Inflammatory macrophage treated with lipopolysaccharide for 4 hours (primary cell): Measurements from ENCODE around the gene MRPL16.
A peak's percentile ranks its signal among the peaks of the same experiment; 100 is the strongest.

ENCODE experiments used
- DNase-seq: peaks from one replicate; pipeline ENCODE4 v3.0.0-alpha.2; 2020

The MRPL16 gene

DNA sequence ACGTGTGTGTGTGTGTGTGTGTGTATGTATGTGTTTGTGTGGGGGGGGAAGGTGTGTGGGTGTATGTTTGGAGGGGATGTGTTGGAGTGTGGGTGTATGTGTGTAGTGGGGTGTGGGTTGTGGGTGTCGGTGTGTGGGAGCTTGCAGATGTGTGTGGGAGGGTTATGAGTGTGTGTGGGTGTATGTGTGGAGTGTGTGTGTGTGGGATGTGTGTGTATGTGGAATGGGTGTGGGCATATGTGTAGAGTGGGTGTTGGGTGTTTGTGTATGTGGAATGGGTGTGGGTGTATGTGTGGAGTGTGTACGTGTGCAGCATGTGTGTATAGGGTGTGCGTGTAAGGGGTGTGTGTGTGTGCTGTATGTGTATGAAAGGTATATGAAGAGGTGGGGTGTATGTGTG is 40.8 kb downstream of the MRPL16 start:
- no peak for DNase-seq

DNA sequence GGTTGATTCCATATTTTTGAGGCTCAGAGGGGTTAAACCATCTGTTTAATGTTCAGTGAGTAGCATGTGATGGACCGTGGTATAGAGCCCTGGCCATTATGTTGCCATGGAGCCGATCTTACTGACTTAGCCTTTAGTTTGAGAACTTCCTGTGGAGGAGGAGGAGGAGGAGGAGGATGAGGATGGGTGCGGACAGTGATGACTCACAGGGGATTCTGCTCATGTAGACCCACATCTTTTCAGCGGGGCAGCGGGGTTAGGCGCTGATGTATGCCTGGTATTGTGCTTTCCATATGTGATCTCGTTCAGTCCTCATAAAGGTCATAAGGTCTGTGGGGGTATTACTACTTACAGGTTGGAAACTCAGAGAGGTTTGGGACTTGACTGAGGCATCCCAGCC is 41.5 kb downstream of the MRPL16 start:
- DNase-seq, result peak; percentile 35

DNA sequence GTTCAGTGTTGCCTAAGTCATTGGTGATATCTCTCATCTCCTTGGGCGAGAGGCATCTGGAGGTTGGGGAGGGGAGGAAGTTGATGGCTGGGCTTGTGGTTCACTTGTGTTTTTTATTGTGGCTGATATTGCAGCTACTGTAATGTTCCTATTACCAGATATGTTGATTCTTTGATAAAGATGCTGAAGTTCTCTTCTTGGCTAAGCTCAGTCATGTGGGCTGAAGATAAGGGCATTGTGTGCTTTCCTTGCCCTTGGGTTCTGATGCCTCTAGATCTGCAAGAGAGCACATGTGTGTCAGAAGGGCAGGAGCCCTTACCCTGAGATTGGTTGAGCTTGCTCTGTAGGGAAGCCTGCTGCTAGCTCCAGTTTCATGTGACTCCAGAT is 43.4 kb downstream of the MRPL16 start:
- no peak for DNase-seq

DNA sequence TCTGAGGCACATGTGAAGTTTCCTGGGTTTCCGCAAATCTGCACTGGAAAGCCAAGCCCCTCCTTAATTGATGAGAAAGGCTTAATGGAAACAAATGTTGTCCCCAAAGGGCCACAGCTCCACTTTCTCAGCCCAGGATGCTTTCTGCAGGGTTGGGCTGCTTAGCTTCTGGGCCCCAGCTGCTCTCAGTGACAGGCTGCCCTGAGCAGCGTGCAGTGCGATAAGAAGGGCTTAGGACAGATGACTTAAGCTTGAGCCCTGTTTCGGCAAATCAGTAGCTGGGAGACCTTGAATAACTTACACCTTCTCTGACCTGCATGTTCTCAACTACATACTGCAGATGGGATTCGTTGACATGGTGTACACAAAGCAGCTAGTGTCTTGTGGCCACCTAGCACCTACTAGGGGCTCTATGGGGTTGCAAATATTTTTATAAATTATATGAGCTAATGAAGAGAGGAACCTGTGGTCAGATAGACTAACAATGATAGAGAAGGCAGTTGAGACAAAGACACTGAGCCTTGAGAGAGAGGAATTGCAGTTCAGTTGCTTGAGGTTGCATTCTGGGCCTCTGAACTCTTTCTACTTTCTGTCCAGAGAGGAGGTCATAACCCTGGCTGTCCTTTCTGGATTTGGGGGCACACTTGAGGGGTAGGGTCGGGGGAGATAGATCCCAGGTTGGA is 43.9 kb downstream of the MRPL16 start:
- DNase-seq, result no peak

DNA sequence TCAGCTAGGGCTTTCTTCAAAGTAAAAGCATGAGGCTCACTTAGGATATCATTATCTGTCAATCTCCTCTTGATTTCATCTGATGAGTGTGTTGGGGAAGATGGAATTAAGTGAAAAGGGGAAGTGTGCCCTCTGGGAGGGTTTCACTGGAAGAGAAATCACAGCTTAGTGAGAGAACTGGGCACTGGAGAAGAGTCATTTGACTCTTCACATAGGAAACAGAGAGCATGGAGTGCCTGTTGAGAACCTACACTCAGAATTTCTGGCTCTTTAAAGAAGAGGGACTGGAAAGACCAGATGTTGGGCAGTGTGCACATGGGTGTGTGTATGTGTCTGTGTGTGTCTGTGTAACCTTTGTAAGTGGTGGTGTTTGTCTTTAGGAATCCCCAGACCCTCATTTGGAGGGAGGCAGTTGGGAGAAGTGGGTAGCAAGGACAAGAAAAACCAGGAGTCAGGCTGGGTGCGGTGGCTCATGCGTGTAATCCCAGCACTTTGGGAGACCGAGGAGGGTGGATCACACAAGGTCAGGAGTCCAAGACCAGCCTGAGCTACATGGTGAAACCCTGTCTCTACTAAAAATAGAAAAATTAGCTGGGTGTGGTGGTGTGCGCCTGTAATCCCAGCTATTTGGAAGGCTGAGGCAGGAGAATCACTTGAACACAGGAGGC is 45.4 kb downstream of the MRPL16 start:
- DNase-seq, result peak; percentile 74

DNA sequence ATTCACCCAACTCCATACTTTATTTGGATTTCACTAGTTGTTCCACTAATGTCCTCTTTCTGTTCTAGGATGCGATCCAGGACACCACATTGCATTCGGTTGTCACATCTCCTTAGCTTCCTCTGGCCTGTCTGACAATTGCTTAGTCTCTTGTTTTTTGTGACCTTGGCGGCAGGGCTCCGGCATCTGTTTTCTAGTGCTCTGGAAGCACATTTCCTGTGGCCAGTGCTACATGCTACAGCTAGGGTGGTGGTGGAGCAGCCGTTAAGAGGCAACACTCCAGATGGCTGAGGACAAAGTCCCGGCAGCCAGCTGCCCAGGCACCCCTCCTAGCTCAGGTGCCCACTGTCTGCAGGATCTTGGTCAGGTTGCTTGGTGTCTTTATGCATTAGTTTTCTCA is 48.6 kb downstream of the MRPL16 start:
- no peak for DNase-seq

DNA sequence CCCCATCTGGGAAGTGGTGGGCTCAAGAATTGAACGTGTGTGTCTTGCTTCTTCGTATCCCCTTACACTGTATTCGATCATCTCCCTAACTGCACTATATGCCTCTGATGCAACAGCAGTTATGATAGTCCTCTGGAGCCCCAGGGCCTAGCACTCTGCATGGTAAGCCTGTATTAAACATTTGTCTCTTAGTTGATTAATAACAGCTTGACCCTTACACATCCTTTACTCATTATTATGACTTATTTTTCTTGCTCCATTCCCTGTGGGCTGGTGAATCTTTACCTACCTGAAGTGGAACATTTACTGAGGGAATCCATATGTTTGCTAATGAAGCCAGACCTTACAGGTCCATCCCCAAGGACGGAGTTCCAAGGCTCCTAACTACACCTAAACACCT is 49.8 kb downstream of the MRPL16 start:
- DNase-seq, result no peak

DNA sequence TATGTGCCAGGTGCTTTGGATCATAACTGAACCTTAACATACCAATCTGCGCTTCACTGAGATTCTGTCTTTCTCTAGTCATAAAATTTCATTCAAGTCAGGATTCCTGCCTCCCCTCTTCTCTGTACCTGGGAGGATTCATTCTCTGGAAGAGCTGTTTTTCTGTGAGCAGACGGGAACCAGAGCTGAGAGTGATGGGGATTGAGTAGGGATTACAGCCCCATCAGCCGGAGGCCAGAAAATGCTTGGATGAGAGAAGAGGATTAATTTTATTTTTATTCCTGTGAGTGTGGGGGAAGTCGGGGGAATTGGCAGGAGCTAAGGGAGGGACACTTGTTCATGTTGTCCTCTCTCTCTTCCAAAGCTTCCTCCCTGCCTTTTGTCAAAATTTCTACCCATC is 50.7 kb downstream of the MRPL16 start:
- DNase-seq, result no peak

DNA sequence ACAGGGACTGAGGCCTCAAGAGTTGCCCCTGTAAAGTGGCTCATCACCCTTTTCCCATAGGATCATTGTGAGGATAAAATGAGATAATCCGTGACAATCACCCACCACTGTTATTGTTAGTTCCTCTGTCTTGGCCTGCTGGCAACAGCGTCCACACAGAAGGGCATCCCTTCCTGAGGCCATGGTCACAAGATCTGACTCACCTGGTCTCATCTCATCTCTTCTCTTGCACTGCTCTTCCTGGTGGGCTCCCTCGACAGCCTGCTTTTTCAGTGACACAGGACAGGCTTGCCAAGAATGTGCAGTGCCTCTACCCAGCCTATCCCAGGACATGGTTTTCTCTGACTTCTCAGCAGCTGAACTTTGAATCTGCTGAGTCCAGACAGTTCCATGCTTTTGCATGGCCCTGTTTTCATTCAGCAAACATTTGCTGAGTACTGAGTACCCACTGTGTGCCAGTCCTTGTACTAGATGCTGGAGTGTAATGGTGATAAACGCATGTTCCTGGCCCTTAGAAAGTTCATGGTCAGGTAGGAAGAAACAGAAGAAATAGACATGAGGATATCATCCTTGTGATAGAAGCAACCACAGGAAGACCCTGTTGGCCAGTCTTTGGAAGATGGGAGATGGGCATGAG is 52.1 kb downstream of the MRPL16 start:
- DNase-seq, result no peak

DNA sequence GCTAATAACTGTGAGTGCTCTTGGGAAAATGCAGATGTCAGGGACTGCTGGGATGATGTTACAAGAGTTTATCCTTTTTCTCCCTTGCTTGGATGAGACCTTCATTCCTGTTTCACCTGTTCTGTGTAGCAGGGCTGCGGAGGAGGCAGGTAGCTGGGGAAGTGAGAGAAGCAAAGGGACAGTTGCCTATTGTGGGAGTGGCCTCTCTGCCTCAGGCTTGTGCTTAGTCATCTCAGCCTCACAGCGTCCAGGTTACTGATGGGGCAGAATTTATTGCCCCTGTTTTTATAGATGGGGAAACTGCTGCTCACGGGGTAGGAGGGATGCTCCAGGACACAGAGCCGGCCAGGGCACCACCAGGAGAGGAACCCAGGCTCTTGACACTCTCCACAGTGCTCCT is 53.7 kb downstream of the MRPL16 start:
- peak; percentile 13 for DNase-seq

DNA sequence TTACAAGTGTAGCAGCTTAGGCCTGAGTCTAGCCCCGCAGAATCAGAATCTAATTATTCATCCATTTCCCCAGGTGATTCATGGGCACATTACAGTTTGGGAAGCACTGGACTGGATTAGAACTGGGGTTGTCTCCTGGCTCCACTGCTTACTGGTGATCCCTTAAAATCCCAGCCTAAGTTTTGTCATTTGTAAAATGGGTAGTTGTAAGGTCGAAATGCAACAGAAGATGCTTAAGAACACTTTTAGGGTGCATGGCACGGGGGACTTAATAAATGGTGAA is 54.1 kb downstream of the MRPL16 start:
- no peak for DNase-seq
